HepG2 (cell line): ENCODE measurements around the gene GGA1. TPM values are rescaled to one million over a fixed set of nuclear protein-coding genes. Genes with fewer than 3 reads are reported as not detected.

Source experiments
- CBX1 ChIP-seq: IDR thresholded peaks from one replicate; pipeline ENCODE4 v1.6.1; 2016; ENCODE audit warnings: antibody characterized with exemption, low read depth
- ELF3 ChIP-seq: IDR thresholded peaks from 2 replicates; pipeline ENCODE4 v1.6.1; 2016; ENCODE audit warnings: missing genetic modification reagents, missing compliant biosample characterization
- ERF ChIP-seq: IDR thresholded peaks from 2 replicates; pipeline ENCODE4 v1.6.1; 2018; ENCODE audit warnings: missing biosample characterization, missing genetic modification reagents
- FOXA1 ChIP-seq, 2 experiments: fragments of 450-650 bp in 1 of 2; sonication (generic) in 1 of 2; formaldehyde crosslinking in 1 of 2; IDR thresholded peaks; 2 replicates each; pipeline versions ENCODE4 v1.4.0 to v1.6.1; 2016 to 2020; ENCODE audit warnings: missing genetic modification reagents in 1 of 2
- FOXA3 ChIP-seq: IDR thresholded peaks from 2 replicates; pipeline ENCODE4 v1.6.1; 2016; ENCODE audit warnings: missing genetic modification reagents, missing compliant biosample characterization
- FOXK1 ChIP-seq: sonication (generic); formaldehyde crosslinking; IDR thresholded peaks from 2 replicates; pipeline ENCODE4 v1.4.0; 2020; ENCODE audit warnings: low read depth, missing genetic modification reagents, borderline replicate concordance
- HNRNPLL ChIP-seq: fragments of 200-400 bp; formaldehyde crosslinking; IDR thresholded peaks from 2 replicates; pipeline ENCODE4 v1.6.1; 2017; ENCODE audit warnings: mild to moderate bottlenecking, low read depth, low read length; ENCODE audit not compliant: poor library complexity, severe bottlenecking
- MED1 ChIP-seq: sonication (generic); formaldehyde crosslinking; IDR thresholded peaks from 2 replicates; pipeline ENCODE4 v1.4.0; 2020; ENCODE audit warnings: missing genetic modification reagents
- NCOA5 ChIP-seq: sonication (generic); formaldehyde crosslinking; IDR thresholded peaks from 2 replicates; pipeline ENCODE4 v1.4.0; 2020; ENCODE audit warnings: missing genetic modification reagents
- NCOR1 ChIP-seq: fragments of 200-600 bp; sonication (generic); IDR thresholded peaks from 2 replicates; pipeline ENCODE4 v1.7.0; 2017; ENCODE audit warnings: antibody characterized with exemption, low read length, borderline replicate concordance
- NFYB ChIP-seq: sonication (generic); formaldehyde crosslinking; IDR thresholded peaks from 2 replicates; pipeline ENCODE4 v1.4.0; 2020; ENCODE audit warnings: missing genetic modification reagents
- RAD21 ChIP-seq: fragments of 450-650 bp; formaldehyde crosslinking; IDR thresholded peaks from 2 replicates; pipeline ENCODE4 v1.5.0; 2020; ENCODE audit warnings: mild to moderate bottlenecking
- SOX5 ChIP-seq: IDR thresholded peaks from 2 replicates; pipeline ENCODE4 v1.6.1; 2016; ENCODE audit warnings: borderline replicate concordance
- SOX6 ChIP-seq, 2 experiments: fragments of 450-650 bp in 1 of 2; sonication (generic) in 1 of 2; formaldehyde crosslinking in 1 of 2; IDR thresholded peaks; 2 replicates each; pipeline versions ENCODE4 v1.4.0 to v1.6.1; 2017 to 2020; ENCODE audit warnings: antibody characterized with exemption in 1 of 2, mild to moderate bottlenecking in 1 of 2, missing genetic modification reagents in 1 of 2
- STAT5B ChIP-seq: sonication (generic); formaldehyde crosslinking; IDR thresholded peaks from 2 replicates; pipeline ENCODE4 v1.4.0; 2020; ENCODE audit warnings: missing genetic modification reagents
- TFAP4 ChIP-seq: sonication (generic); IDR thresholded peaks from 2 replicates; pipeline ENCODE4 v1.6.1; 2016; ENCODE audit warnings: low read depth, borderline replicate concordance
- XBP1 ChIP-seq: sonication (generic); formaldehyde crosslinking; IDR thresholded peaks from 2 replicates; pipeline ENCODE4 v1.5.0; 2020; ENCODE audit warnings: missing genetic modification reagents
- ZBTB38 ChIP-seq: sonication (generic); formaldehyde crosslinking; IDR thresholded peaks from 2 replicates; pipeline ENCODE4 v1.5.1; 2020; ENCODE audit warnings: mild to moderate bottlenecking, missing genetic modification reagents
- ZKSCAN1 ChIP-seq: fragments of 150-350 bp; IDR thresholded peaks from 2 replicates; pipeline ENCODE4 v1.6.1; 2014; ENCODE audit warnings: low read length
- ZMYM4 ChIP-seq: sonication (generic); formaldehyde crosslinking; IDR thresholded peaks from 2 replicates; pipeline ENCODE4 v1.8.1; 2023; ENCODE audit warnings: mild to moderate bottlenecking, missing genetic modification reagents
- ZNF556 ChIP-seq: sonication (generic); formaldehyde crosslinking; IDR thresholded peaks from 2 replicates; pipeline ENCODE4 v1.4.0; 2020; ENCODE audit warnings: mild to moderate bottlenecking, missing genetic modification reagents, borderline replicate concordance
- polyA plus RNA-seq, 8 experiments: library from polyadenylated mRNA; depleted of rRNA in 3 of 8; stranded (reverse) in 7 of 8; unstranded in 1 of 8; fragments of >200 nt; fragmentation: Illumina TruSeq in 4 of 8; extraction: Trizol in 4 of 8; gene quantifications; 2 replicates each; pipeline versions ENCODE4 v1.2.1 to v1.2.3, GENCODE V29; 2011 to 2016; ENCODE audit warnings: low read depth in 4 of 8, missing spikeins in 1 of 8, mixed read lengths in 1 of 8; ENCODE audit not compliant: insufficient read depth in 1 of 8
- total RNA-seq, 5 experiments: library from RNA; depleted of rRNA; stranded (reverse); fragments of >200 nt; fragmentation: Illumina TruSeq; extraction: Trizol; gene quantifications; 2 replicates each; pipeline ENCODE4 v1.2.3, GENCODE V29; 2016; ENCODE audit warnings: low read depth in 1 of 5
- TF ChIP-seq, protein P1 (sequence below): sonication (generic); formaldehyde crosslinking; IDR thresholded peaks from 2 replicates; pipeline ENCODE4 v1.4.0; 2020; ENCODE audit warnings: missing genetic modification reagents
- TF ChIP-seq, protein P2 (sequence below): IDR thresholded peaks from 2 replicates; pipeline ENCODE4 v1.6.1; 2016; ENCODE audit warnings: missing compliant biosample characterization, missing genetic modification reagents, borderline replicate concordance
- TF ChIP-seq, protein P3 (sequence below): sonication (generic); formaldehyde crosslinking; IDR thresholded peaks from 2 replicates; pipeline ENCODE4 v1.4.0; 2020; ENCODE audit warnings: low read depth, mild to moderate bottlenecking, missing genetic modification reagents

The GGA1 gene
- total and polyA plus RNA-seq, 2 of the 13 experiments (the other 11 are each of a cell fraction or from before 2014, with no cell fraction given): 29.1 to 87.2 TPM

DNA sequence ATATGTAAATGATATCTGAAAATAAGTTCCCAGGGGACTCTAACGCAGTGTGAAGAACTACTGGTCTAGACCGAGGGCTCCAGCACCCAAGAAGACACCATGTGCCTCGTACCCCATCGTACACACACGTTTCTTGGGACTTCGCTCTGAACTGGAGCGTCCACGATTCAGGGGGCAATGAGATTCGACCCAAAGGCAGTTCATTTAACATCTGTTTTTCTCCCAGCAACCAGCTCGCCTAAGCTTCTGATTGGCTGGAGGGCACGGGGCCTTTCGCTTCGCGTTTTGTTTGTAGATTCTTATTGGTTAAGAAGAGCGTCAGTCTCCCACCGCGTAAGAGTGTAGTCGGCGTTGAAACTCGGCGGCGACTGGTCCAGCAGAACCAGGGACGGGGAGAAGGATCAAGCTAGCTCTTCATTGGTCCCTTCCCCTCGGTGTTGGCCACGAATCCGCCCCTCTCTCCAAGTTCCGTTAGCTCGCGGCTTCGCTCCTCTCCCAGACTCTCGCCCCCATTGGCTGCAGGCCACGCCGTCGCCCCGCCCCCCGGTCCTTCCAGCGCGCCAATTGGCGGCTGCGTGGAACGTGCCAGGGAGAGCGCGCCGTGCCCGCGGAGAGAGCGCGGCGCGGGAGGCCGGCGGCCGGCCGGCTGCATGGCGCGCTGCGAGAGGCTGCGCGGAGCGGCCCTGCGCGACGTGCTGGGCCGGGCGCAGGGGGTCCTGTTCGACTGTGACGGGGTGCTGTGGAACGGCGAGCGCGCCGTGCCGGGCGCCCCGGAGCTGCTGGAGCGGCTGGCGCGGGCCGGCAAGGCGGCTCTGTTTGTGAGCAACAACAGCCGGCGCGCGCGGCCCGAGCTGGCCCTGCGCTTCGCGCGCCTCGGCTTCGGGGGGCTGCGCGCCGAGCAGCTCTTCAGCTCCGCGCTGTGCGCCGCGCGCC, 49.8 kb downstream of the GGA1 start, which contains the start of gene PDXP (continued):
- TF ChIP-seq, protein P1, sequence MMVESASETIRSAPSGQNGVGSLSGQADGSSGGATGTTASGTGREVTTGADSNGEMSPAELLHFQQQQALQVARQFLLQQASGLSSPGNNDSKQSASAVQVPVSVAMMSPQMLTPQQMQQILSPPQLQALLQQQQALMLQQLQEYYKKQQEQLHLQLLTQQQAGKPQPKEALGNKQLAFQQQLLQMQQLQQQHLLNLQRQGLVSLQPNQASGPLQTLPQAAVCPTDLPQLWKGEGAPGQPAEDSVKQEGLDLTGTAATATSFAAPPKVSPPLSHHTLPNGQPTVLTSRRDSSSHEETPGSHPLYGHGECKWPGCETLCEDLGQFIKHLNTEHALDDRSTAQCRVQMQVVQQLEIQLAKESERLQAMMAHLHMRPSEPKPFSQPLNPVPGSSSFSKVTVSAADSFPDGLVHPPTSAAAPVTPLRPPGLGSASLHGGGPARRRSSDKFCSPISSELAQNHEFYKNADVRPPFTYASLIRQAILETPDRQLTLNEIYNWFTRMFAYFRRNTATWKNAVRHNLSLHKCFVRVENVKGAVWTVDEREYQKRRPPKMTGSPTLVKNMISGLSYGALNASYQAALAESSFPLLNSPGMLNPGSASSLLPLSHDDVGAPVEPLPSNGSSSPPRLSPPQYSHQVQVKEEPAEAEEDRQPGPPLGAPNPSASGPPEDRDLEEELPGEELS: no peak
- TF ChIP-seq, protein P2, sequence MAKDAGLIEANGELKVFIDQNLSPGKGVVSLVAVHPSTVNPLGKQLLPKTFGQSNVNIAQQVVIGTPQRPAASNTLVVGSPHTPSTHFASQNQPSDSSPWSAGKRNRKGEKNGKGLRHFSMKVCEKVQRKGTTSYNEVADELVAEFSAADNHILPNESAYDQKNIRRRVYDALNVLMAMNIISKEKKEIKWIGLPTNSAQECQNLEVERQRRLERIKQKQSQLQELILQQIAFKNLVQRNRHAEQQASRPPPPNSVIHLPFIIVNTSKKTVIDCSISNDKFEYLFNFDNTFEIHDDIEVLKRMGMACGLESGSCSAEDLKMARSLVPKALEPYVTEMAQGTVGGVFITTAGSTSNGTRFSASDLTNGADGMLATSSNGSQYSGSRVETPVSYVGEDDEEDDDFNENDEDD (CRISPR knock-in tag): peak; percentile 91
- TF ChIP-seq TFAP4: peak; percentile 78; the same call in 1 of the 2 replicates
- 0 out of 2 replicates have a peak, but pooled peaks have one; percentile 18 for TF ChIP-seq ZMYM4 (CRISPR knock-in tag)
- 0 out of 2 replicates have a peak, but pooled peaks have one; percentile 20 for TF ChIP-seq STAT5B
- TF ChIP-seq RAD21 (CRISPR knock-in tag): peak; percentile 55
- 0 out of 2 replicates have a peak, but pooled peaks have one; percentile 3 for TF ChIP-seq FOXA3 (CRISPR knock-in tag)
- peak; percentile 15; the same call in 1 of the 2 replicates for TF ChIP-seq ELF3 (CRISPR knock-in tag)
- no peak for TF ChIP-seq SOX5 (CRISPR knock-in tag)
- no peak for TF ChIP-seq ZKSCAN1
- TF ChIP-seq SOX6 (IDR thresholded peaks at IDR 0.05): no peak
- TF ChIP-seq SOX6 (CRISPR knock-in tag; IDR thresholded peaks at IDR 0.05): peak; percentile 21; the same call in 1 of the 2 replicates
- peak; percentile 56; the same call in 1 of the 2 replicates for TF ChIP-seq ZNF556 (CRISPR knock-in tag)
- peak; percentile 55; the same call in 1 of the 2 replicates for TF ChIP-seq ERF
- no peak for TF ChIP-seq ZBTB38 (CRISPR knock-in tag)
- TF ChIP-seq NFYB (CRISPR knock-in tag): peak; percentile 96
- peak; percentile 45; the same call in 1 of the 2 replicates for TF ChIP-seq MED1 (CRISPR knock-in tag)
- TF ChIP-seq FOXK1 (CRISPR knock-in tag): 0 out of 2 replicates have a peak, but pooled peaks have one; percentile 13
- no peak for TF ChIP-seq XBP1 (CRISPR knock-in tag)
- TF ChIP-seq NCOR1: peak; percentile 14; the same call in 1 of the 2 replicates
- peak; percentile 65 for TF ChIP-seq HNRNPLL
- peak; percentile 85 for TF ChIP-seq CBX1
- no peak for TF ChIP-seq FOXA1 (IDR thresholded peaks at IDR 0.05)
- no peak for TF ChIP-seq FOXA1 (CRISPR knock-in tag; IDR thresholded peaks at IDR 0.05)
- no peak for TF ChIP-seq NCOA5 (CRISPR knock-in tag)
- TF ChIP-seq, protein P3, sequence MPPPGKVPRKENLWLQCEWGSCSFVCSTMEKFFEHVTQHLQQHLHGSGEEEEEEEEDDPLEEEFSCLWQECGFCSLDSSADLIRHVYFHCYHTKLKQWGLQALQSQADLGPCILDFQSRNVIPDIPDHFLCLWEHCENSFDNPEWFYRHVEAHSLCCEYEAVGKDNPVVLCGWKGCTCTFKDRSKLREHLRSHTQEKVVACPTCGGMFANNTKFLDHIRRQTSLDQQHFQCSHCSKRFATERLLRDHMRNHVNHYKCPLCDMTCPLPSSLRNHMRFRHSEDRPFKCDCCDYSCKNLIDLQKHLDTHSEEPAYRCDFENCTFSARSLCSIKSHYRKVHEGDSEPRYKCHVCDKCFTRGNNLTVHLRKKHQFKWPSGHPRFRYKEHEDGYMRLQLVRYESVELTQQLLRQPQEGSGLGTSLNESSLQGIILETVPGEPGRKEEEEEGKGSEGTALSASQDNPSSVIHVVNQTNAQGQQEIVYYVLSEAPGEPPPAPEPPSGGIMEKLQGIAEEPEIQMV (CRISPR knock-in tag): no peak
